IMR-90 (cell line): ENCODE data around the gene DNAJB12. TPM values are rescaled to one million over a fixed set of nuclear protein-coding genes. Genes with fewer than 3 reads are reported as not detected.

Source experiments
- ATAC-seq: fragments of 200-7000 bp; cut with Tn5 transposase; 2 replicates; pipeline ENCODE4 v1.9.1; 2020; ENCODE audit warnings: low read depth, mild to moderate bottlenecking, moderate library complexity
- BruUV-seq: library from RNA; stranded (reverse); fragments of 400-500 nt; replicated peaks from 2 replicates; lab custom pipeline; 2021; lab: Mats Ljungman, UMichigan
- CTCF ChIA-PET: fragments of 300-600 bp; formaldehyde crosslinking; extraction: SDS; loops from one replicate; lab custom pipeline; 2021; ENCODE audit warnings: antibody characterized with exemption; lab: Yijun Ruan, JAX
- POLR2A ChIA-PET: fragments of 300-600 bp; sonication (Branson Sonifier 250); formaldehyde crosslinking; loops from one replicate; lab custom pipeline; 2022; ENCODE audit warnings: antibody characterized with exemption; ENCODE audit not compliant: unreplicated experiment; lab: Charles Lee
- DNase-seq: peaks from one replicate; pipeline ENCODE4 v3.0.0; 2013
- H2AFZ ChIP-seq: replicated peaks from 2 replicates; pipeline ENCODE3; 2013; ENCODE audit warnings: low read length, mild to moderate bottlenecking; ENCODE audit not compliant: poor library complexity
- H2AK5ac ChIP-seq: 2 replicates; pipeline ENCODE4 v1.6.1; 2013; ENCODE audit warnings: low read depth, low read length, inconsistent platforms
- H2AK9ac ChIP-seq: replicated peaks from 2 replicates; pipeline ENCODE3; 2013; ENCODE audit warnings: mild to moderate bottlenecking, low read depth, low read length, moderate library complexity; ENCODE audit not compliant: poor library complexity
- H2BK120ac ChIP-seq: 2 replicates; pipeline ENCODE4 v1.6.1; 2013; ENCODE audit warnings: low read depth, low read length, inconsistent platforms
- H2BK15ac ChIP-seq: 3 replicates; pipeline ENCODE4 v1.6.1; 2013; ENCODE audit warnings: low read depth, low read length, inconsistent platforms
- H2BK20ac ChIP-seq: 2 replicates; pipeline ENCODE4 v1.6.1; 2013; ENCODE audit warnings: low read depth, mild to moderate bottlenecking, inconsistent platforms, low read length, moderate library complexity
- H2BK5ac ChIP-seq: 2 replicates; pipeline ENCODE4 v1.6.1; 2013; ENCODE audit warnings: mild to moderate bottlenecking, low read depth, low read length, inconsistent platforms; ENCODE audit not compliant: poor library complexity, severe bottlenecking
- H3K14ac ChIP-seq: replicated peaks from 2 replicates; pipeline ENCODE4 v1.6.1; 2013; ENCODE audit warnings: low read depth, low read length, inconsistent platforms
- H3K18ac ChIP-seq: 2 replicates; pipeline ENCODE4 v1.6.1; 2013; ENCODE audit warnings: low read depth, low read length, control low read depth
- H3K23ac ChIP-seq: 2 replicates; pipeline ENCODE4 v1.6.1; 2013; ENCODE audit warnings: low read depth, low read length, inconsistent platforms
- H3K27ac ChIP-seq: 2 replicates; pipeline ENCODE4 v1.5.1; 2013; ENCODE audit warnings: mild to moderate bottlenecking, control low read depth, low read length; ENCODE audit not compliant: insufficient read depth
- H3K27me3 ChIP-seq: 2 replicates; pipeline ENCODE4 v1.6.1; 2013; ENCODE audit warnings: low read length; ENCODE audit not compliant: control insufficient read depth, insufficient read depth
- H3K36me3 ChIP-seq: 2 replicates; pipeline ENCODE4 v1.6.1; 2013; ENCODE audit warnings: low read length, mixed read lengths; ENCODE audit not compliant: control insufficient read depth, insufficient read depth
- H3K4ac ChIP-seq: 2 replicates; pipeline ENCODE4 v1.6.1; 2013; ENCODE audit warnings: low read depth, low read length, inconsistent platforms
- H3K4me1 ChIP-seq: 2 replicates; pipeline ENCODE4 v1.6.1; 2013; ENCODE audit warnings: low read length, mixed read lengths; ENCODE audit not compliant: control insufficient read depth, insufficient read depth
- H3K4me2 ChIP-seq: 2 replicates; pipeline ENCODE4 v1.6.1; 2013; ENCODE audit warnings: low read depth, mild to moderate bottlenecking, control low read depth, low read length, moderate library complexity
- H3K4me3 ChIP-seq: 2 replicates; pipeline ENCODE4 v1.5.1; 2013; ENCODE audit warnings: low read depth, mild to moderate bottlenecking, control low read depth, low read length, moderate library complexity; ENCODE audit not compliant: insufficient read depth
- H3K56ac ChIP-seq: 2 replicates; pipeline ENCODE4 v1.6.1; 2013; ENCODE audit warnings: low read length, inconsistent platforms; ENCODE audit not compliant: insufficient read depth; ENCODE audit errors: extremely low read depth
- H3K79me1 ChIP-seq, 2 experiments: 2 replicates each; pipeline ENCODE4 v1.6.1; 2013; ENCODE audit warnings: low read length in 2 of 2, inconsistent platforms in 1 of 2, low read depth in 1 of 2
- H3K9ac ChIP-seq: 2 replicates; pipeline ENCODE4 v1.6.1; 2013; ENCODE audit warnings: low read depth, low read length, control low read depth
- H3K9me1 ChIP-seq: 2 replicates; pipeline ENCODE4 v1.6.1; 2013; ENCODE audit warnings: low read length, inconsistent platforms; ENCODE audit not compliant: insufficient read depth
- H3K9me3 ChIP-seq: 2 replicates; pipeline ENCODE4 v1.6.1; 2013; ENCODE audit warnings: low read length; ENCODE audit not compliant: control insufficient read depth, insufficient read depth
- H4K20me1 ChIP-seq: 2 replicates; pipeline ENCODE4 v1.6.1; 2013; ENCODE audit warnings: low read length, inconsistent platforms; ENCODE audit not compliant: insufficient read depth
- H4K5ac ChIP-seq: 2 replicates; pipeline ENCODE4 v1.6.1; 2013; ENCODE audit warnings: mild to moderate bottlenecking, low read depth, low read length, control low read depth
- H4K8ac ChIP-seq, 2 experiments: 2 replicates each; pipeline ENCODE4 v1.6.1; 2013; ENCODE audit warnings: low read depth in 2 of 2, low read length in 2 of 2, control low read depth in 1 of 2, inconsistent platforms in 1 of 2
- H4K91ac ChIP-seq: 2 replicates; pipeline ENCODE4 v1.6.1; 2013; ENCODE audit warnings: low read depth, low read length, inconsistent platforms; ENCODE audit not compliant: insufficient read depth
- BHLHE40 ChIP-seq: fragments of 150-350 bp; IDR thresholded peaks from 2 replicates; pipeline ENCODE4 v1.6.1; 2016; ENCODE audit warnings: mild to moderate bottlenecking, low read depth, low read length
- CEBPB ChIP-seq: IDR thresholded peaks from 2 replicates; pipeline ENCODE4 v1.6.1; 2012; ENCODE audit warnings: low read depth, low read length, improper control_type of control experiment
- CHD1 ChIP-seq: IDR thresholded peaks from 2 replicates; pipeline ENCODE4 v1.6.1; 2012; ENCODE audit warnings: low read depth, low read length, improper control_type of control experiment
- ELK1 ChIP-seq: fragments of 150-350 bp; IDR thresholded peaks from 2 replicates; pipeline ENCODE4 v1.6.1; 2016; ENCODE audit warnings: low read depth, mild to moderate bottlenecking, low read length, moderate library complexity, borderline replicate concordance
- FOS ChIP-seq: fragments of 150-350 bp; IDR thresholded peaks from 2 replicates; pipeline ENCODE4 v1.6.1; 2016; ENCODE audit warnings: low read depth, low read length
- MAFK ChIP-seq: IDR thresholded peaks from 2 replicates; pipeline ENCODE4 v1.6.1; 2012; ENCODE audit warnings: low read depth, low read length, improper control_type of control experiment
- MAZ ChIP-seq: IDR thresholded peaks from 2 replicates; pipeline ENCODE4 v1.6.1; 2012; ENCODE audit warnings: low read depth, mild to moderate bottlenecking, low read length, improper control_type of control experiment, moderate library complexity, borderline replicate concordance
- MXI1 ChIP-seq: IDR thresholded peaks from 2 replicates; pipeline ENCODE4 v1.6.1; 2012; ENCODE audit warnings: low read depth, mild to moderate bottlenecking, low read length, moderate library complexity, borderline replicate concordance
- NFE2L2 ChIP-seq: fragments of 150-350 bp; IDR thresholded peaks from 2 replicates; pipeline ENCODE4 v1.6.1; 2016; ENCODE audit warnings: low read depth, mild to moderate bottlenecking, low read length
- RAD21 ChIP-seq: IDR thresholded peaks from 2 replicates; pipeline ENCODE4 v1.6.1; 2012; ENCODE audit warnings: low read length, improper control_type of control experiment
- RCOR1 ChIP-seq: IDR thresholded peaks from 2 replicates; pipeline ENCODE4 v1.6.1; 2012; ENCODE audit warnings: mild to moderate bottlenecking, low read length, improper control_type of control experiment; ENCODE audit not compliant: insufficient replicate concordance
- RFX5 ChIP-seq: IDR thresholded peaks from 2 replicates; pipeline ENCODE4 v1.8.0; 2012; ENCODE audit warnings: low read depth, mild to moderate bottlenecking, low read length, moderate library complexity
- SMC3 ChIP-seq: fragments of 150-350 bp; IDR thresholded peaks from 2 replicates; pipeline ENCODE4 v1.6.1; 2016; ENCODE audit warnings: low read depth, mild to moderate bottlenecking, antibody characterized with exemption, low read length, moderate library complexity
- WGBS, 2 experiments: methylation state at CpG; one replicate each; pipeline versions ENCODE4 v1.1.5 to v1.1.7; 2013; ENCODE audit warnings: missing lambda C conversion rate in 2 of 2; ENCODE audit not compliant: insufficient read length in 1 of 2; ENCODE audit errors: extremely low coverage in 2 of 2; 5-methylcytosine and 5-hydroxymethylcytosine counted together
- dilution Hi-C: fragments of 300-500 bp; cut with HindIII; formaldehyde crosslinking; loops from one replicate; pipeline ENCODE4 v1.14.3; 2018; ENCODE audit warnings: low sequenced_read_pairs; ENCODE audit not compliant: unreplicated experiment
- in situ Hi-C: fragments of 300-500 bp; cut with MboI; formaldehyde crosslinking; loops from 3 replicates; pipeline ENCODE4 v1.14.3; 2019; ENCODE audit warnings: low sequenced_read_pairs, inconsistent platforms, mixed read lengths
- intact Hi-C: fragments of 100-400 bp; cut with micrococcal nuclease; formaldehyde crosslinking; loops from 2 replicates; pipeline ENCODE4 v1.10.0; 2022
- polyA plus RNA-seq, 3 experiments: library from polyadenylated mRNA; depleted of rRNA; stranded (reverse); fragments of >200 nt; gene quantifications; 2 replicates each; pipeline ENCODE4 v1.2.3, GENCODE V29; 2012; ENCODE audit warnings: low replicate concordance in 1 of 3
- total RNA-seq: library from RNA; depleted of rRNA; stranded (reverse); fragments of >200 nt; gene quantifications from 2 replicates; pipeline ENCODE4 v1.2.3, GENCODE V29; 2012

The DNAJB12 gene
- total and polyA plus RNA-seq, 2 of the 4 experiments (the other 2 are of a cell fraction) = 18.3 to 24.0 TPM

GRCh38 chr10:72285972-72286521 lies 68.7 kb downstream of the DNAJB12 start:
- H3K9me3 ChIP-seq = no peaks in the 10 kb centered on the region
- H3K4me2 ChIP-seq = no peak overlapping the region
- no peaks in the 10 kb centered on the region for H3K36me3 ChIP-seq
- H3K4me3 ChIP-seq = no peak overlapping the region
- CTCF ChIA-PET = no interaction called here
- H3K9ac ChIP-seq = no peak overlapping the region
- H2AK5ac ChIP-seq = no peak overlapping the region
- no peaks in the 10 kb centered on the region for H3K9me1 ChIP-seq
- no peak overlapping the region for H4K8ac ChIP-seq
- H2AK9ac ChIP-seq = no peak overlapping the region
- no peak overlapping the region for H2BK5ac ChIP-seq
- no peak for DNase-seq
- no peak overlapping the region for H3K14ac ChIP-seq
- H3K4ac ChIP-seq = no peak overlapping the region
- no peak overlapping the region for H2BK15ac ChIP-seq
- no peak overlapping the region for H4K91ac ChIP-seq
- H2BK20ac ChIP-seq = no peak overlapping the region
- dilution Hi-C loops = no loop called here
- no peaks in the 10 kb centered on the region for H3K79me1 ChIP-seq
- no peak overlapping the region for H3K27ac ChIP-seq
- H3K23ac ChIP-seq = no peak overlapping the region
- POLR2A ChIA-PET = no interaction called here
- no TSS peak for BruUV-seq
- no peak overlapping the region for H4K5ac ChIP-seq
- H3K4me1 ChIP-seq = no peaks in the 10 kb centered on the region
- intact Hi-C loops = no loop called here
- no peak overlapping the region for H3K56ac ChIP-seq
- 100% methylated on average over 2 of the region's 14 CpGs; no CpG with 5 or more reads in 1 of the 2 experiments for WGBS, 2 experiments
- H3K27me3 ChIP-seq = peaks cover 3% of the 10 kb centered on the region; the same call in 1 of the 2 replicates
- in situ Hi-C loops = no loop called here
- no peak for ATAC-seq
- H3K18ac ChIP-seq = no peak overlapping the region
- H2AFZ ChIP-seq = peak overlapping the region; percentile 8
- no peak for TF ChIP-seq CEBPB
- TF ChIP-seq ELK1 = no peak
- no peak for TF ChIP-seq MAZ
- TF ChIP-seq FOS = no peak
- TF ChIP-seq CHD1 = no peak
- no peak for TF ChIP-seq RCOR1
- TF ChIP-seq RFX5 = no peak
- no peak for TF ChIP-seq NFE2L2
- TF ChIP-seq BHLHE40 = no peak
- no peak for TF ChIP-seq SMC3
- TF ChIP-seq RAD21 = no peak
- TF ChIP-seq MAFK = no peak
- no peak for TF ChIP-seq MXI1
- H4K20me1 ChIP-seq = no peaks in the 10 kb centered on the region
- H2BK120ac ChIP-seq = no peak overlapping the region
